ENCODE results near the gene MED6.

MED6 gene, protein sequence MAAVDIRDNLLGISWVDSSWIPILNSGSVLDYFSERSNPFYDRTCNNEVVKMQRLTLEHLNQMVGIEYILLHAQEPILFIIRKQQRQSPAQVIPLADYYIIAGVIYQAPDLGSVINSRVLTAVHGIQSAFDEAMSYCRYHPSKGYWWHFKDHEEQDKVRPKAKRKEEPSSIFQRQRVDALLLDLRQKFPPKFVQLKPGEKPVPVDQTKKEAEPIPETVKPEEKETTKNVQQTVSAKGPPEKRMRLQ
- 42.0 reads per million, percentile 64 among the genes with 10 or more reads in this experiment for total RNA-seq

DNA sequence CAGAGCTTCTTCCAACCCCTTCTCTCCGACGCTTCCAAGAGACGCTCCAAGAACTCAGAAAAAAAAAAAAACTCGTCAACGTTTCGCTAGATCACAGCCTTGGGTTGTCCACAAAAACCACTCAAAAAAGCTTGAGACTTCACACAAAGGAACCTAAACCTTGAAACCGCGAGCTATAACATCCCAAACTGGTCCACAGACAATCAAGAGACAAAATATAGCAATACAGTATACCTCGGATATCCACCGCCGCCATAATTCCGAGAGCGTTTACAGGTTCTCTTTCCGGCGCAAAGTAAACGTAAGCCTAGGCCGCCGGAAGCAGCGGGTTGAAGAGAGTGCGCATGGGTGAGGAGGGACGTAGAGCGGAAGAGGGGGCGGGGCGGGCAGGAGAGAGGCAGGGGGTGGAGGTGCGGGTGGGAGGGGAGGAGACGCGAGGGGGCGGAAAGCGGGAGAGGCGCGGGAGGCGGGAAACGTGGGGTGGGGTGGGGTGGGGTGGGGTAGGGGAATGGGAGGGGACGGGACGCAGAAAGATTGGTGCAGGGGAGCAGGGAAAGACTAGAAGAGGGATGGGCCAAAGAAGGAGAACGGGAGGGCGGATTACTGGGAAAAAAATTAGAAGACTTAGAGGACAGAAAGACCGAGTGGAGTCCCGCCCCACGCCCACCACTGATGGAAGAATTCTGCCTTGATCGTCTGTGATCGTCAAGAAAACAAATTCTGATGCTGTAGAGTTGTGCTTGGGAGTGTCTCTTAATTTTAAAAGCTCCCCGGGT, at the start of gene MED6:
Gene MED6 (minus strand): TSS at position 274 of the 776 bp plus-strand sequence. CDS start 18 bp downstream, at position 256.
- DNase-seq: peak; percentile 90

DNA sequence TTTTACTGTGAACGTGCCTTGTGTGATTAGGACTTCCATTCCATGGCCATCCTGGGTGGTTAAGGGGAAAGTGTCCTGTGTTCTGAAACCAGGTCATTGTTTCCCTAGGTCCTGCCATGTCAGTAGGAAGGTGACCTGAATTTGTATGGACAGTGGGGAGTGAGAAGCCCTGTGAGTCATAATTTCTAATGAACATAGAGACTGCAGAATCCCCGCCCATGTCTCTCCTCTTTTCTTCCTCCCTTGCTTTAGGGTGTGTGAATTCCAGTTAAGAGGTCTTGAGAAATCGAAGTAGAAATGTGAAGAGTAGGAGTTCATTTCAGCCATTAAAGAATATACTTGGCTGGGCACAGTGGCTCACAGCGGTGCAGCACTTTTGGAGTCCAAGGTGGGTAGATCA, 49.3 kb upstream of the MED6 start:
- DNase-seq: no peak

DNA sequence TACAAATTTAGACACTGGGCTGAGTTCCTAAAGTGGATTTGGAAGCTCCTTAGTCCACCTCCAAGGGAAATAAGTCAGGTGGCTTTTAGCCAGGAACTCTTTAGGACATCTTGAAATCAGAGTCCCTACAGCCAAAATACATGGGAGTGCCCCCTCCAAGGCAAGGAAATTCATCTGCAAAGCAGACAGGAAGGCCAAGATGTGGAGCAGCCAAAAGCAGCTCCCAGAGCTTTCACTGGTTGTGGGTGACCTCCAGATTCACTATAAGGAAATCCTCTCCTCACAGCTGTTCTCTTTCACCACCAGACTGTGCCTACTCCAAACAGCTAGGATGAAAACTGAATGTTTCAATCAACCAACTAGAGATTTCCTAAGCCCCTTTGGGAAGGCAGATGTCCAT, 47.9 kb upstream of the MED6 start:
- DNase-seq: no peak

GRCh38 chr14:70646705-70647104, 46.2 kb upstream of the MED6 start:
- DNase-seq: no peak

- no peak for DNase-seq
Observed at GRCh38 chr14:70645892-70646291, 45.4 kb upstream of the MED6 start.

GRCh38 chr14:70643967-70644366, 43.5 kb upstream of the MED6 start:
- no peak for DNase-seq

DNA sequence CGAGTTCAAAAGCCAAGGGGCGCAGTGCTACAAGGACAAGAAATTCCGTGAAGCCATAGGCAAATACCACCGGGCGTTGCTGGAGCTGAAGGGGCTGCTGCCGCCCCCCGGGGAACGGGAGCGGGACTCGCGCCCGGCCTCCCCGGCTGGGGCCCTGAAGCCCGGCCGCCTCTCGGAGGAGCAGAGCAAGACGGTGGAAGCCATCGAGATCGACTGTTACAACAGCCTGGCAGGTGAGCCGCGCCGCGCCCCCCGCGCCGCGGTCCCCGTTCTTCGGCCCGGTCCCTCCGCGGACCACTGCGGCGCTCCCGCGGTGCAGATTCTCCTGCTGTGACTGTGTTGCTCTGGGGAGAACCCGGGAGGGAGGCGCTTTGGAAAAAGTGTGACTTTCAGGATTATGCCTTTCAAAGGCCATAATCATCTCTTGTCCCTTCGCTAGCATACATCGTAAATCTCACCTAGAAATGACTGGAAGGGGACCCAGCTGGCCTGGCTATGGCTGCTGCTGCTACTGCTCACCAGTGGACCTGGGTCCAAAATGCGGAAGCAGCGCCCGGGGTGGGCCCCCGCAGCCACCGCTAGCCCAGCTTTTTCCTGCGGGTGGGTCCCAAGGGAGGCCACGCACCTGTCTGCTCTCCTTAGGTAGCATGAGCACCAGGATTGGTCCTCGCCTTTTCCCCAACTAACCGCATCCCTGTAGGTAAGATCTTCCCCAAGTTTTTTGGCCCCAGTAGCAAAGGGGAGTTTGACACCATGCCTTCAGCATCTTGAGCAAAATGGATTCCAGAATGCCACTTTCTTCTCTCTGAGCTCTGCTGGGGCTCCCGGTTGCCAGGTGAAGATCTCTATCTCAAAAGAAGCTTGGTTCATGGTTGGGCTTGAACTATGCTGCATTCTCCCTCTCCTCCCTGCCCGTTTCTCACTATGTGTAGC, 42.1 kb upstream of the MED6 start:
- peak; percentile 14 for DNase-seq

GRCh38 chr14:70641548-70642302, 41.3 kb upstream of the MED6 start, which contains the start of gene TTC9:
TTC9 (plus strand) TSS chr14:70641916; CDS start chr14:70642130, 214 bp downstream.
- peak; percentile 39 for DNase-seq

DNA sequence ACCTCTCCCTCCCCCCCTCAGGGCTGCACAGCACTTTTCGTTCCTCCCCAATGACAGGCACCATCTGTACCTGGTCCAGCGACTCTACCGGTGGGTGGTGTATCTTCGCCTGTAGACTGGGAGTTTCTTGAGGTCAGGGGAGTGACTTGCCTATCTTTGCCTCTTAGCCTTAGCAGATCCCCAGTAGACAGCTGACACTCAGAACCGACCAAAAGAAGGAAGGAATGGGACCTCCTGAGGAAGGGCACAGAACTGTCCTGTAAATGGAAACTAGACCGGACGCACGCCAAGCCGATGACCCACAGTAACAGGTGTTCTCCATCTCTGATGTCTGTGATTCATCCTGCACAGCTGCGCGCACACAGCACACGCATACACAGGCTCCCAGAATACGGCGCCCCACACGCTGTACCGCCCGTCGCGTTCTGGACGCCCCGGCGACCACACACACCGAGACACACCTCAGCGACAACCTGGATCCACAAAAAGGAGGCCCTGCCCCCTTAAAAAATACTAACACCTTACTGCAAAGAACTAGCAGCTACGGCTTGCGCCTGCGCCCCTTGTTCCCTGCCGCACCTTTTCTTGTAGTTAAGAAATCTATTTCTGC, 40.6 kb upstream of the MED6 start:
- DNase-seq: peak; percentile 31

- DNase-seq: no peak
Observed at GRCh38 chr14:70638416-70638815, 38.0 kb upstream of the MED6 start.

DNA sequence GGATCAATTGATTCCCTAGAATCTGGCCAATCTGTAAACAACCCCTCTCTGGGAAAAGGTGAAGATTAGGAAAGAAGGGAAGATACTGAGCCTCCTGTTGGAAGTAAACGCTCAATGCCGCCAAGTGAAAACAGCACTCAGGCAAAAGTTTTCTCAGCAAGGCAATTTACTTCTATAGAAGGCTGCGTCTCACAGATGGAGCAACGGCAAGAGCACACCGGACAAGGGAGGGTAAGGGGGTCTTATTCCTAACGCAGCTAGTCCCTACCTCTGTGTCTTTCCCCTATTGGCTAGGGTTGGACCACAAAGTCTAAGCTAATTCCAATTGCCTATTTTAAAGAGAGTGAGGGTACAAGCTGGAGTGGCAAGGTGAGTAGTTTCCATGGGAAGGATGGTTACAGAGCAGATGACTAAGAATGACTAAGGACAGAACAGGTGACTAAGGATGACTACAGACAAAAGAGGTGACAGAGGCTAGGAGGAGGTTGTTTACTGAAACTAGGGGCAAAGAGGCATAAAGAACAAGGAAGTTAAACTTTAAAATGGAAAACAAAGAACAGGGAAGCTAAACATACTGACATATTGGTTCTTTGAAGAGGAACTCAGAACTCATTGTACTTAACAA, 35.6 kb upstream of the MED6 start:
- DNase-seq: no peak

DNA sequence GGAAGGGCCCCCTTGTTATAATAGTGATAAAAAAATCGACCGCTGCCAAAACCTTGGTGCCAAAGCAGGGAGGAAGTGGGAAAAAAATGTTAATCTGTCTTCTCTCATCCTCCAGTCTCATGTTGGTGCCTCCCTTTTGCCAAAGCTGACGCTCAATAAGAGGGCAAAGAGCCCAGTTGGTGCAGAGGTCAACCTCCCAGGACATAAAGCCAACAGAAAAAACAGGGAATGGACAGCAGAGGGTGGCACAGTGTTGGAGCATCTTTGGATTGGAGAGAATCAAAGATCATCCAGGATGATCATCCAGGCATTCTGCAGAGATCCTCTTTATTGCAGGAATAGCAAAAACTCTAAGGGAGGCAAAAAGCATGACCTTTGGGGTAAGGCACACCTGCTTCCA, 31.5 kb upstream of the MED6 start:
- no peak for DNase-seq

GRCh38 chr14:70624972-70625371, 24.5 kb upstream of the MED6 start:
- no peak for DNase-seq

- peak; percentile 48 for DNase-seq
Observed at GRCh38 chr14:70622111-70622712, 21.8 kb upstream of the MED6 start.

DNA sequence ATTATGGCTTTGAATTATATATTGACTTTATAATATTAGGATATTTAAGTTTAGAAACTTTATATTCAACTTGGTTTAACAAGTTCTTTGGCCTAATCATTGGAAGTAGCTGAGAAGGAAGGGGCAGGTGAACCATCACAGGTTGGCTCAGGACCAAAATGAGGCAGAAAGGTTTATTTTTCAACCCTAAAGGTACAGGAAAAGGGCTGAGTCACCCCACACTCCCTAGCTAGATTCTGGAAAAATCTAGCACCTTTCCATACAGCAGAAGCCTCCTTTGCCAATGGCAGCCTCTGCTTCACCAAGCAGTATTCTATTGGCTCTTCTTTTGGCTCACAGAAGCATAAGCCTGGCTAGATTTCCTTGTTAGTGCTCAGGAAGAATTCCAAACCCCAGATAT, 19.3 kb upstream of the MED6 start:
- no peak for DNase-seq

GRCh38 chr14:70618314-70618713, 17.9 kb upstream of the MED6 start:
- no peak for DNase-seq

DNA sequence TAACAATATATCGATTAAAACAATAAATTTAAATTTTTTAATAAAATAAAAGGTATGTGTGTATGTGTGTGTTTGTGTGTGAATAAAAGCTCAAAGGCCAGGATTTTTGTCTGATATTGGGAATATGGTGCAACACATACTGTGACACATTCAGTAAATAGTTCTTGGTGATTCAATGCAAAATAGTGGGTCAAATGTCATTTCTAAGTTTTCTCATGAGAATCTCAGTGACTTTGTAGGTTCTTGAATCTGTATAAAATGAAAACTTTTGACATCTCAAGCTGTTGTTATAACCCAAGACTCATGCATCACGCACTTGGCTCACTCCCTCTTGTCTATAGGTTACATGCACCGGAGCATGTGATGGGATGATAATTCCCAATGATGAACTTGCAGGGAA, 16.2 kb upstream of the MED6 start:
- no peak for DNase-seq

DNA sequence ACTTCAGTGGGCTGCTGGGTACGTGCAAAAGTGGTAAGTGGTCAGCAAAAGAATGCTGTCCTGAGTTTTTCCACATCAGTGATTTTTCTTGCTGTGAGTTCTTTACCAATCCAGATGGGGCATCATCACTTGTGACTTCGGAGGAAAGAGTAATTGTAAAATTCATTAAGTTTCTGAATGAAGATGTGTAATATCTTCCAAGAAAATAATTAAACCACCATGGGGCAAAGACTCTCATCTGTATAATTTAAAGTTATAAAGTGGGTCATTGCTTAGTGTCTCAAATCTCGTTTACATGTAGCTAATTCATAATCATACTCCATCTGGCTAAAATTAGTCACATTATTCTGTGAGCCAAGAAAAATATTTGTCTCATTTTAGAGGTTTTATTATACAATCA, 10.8 kb upstream of the MED6 start:
- no peak for DNase-seq

DNA sequence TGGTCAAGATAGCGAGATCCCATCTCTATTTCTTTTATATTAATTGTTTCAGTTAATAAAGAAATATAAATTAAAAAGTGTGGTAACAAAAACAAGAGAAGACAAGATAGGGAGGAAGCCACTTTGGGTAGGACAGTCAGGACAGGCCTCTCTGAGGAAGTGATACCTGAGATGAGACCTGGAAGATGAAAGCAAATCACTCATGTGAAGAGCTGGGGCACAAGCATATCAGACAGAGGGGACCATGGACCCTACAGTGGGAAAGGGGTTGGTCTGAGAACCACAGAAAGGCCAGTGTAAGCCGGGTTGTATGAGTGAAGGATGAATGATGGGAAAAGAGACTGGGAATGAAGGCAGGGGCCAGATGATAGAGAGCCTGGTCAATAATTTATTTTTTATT, 1.8 kb upstream of the MED6 start:
- no peak for DNase-seq

GRCh38 chr14:70601162-70601561, 707 bp upstream of the MED6 start:
- DNase-seq: no peak

- DNase-seq: no peak
Observed at GRCh38 chr14:70599345-70599744, 1.1 kb downstream of the MED6 start.

All from effector CD4-positive, alpha-beta T cell (primary cell).